MCF 10A (cell line): ENCODE data around the gene EFCAB12. TPM values are rescaled to one million over a fixed set of nuclear protein-coding genes. Genes with fewer than 3 reads are reported as not detected.

Source experiments
- BruUV-seq: library from RNA; stranded (reverse); fragments of 400-500 nt; replicated peaks from 2 replicates; lab custom pipeline; 2021; lab: Mats Ljungman, UMichigan
- CTCF ChIA-PET: fragments of 300-600 bp; sonication (Branson Sonifier 250); formaldehyde crosslinking; extraction: SDS; loops from one replicate; lab custom pipeline; 2021; ENCODE audit warnings: antibody characterized with exemption, inconsistent platforms; lab: Yijun Ruan, JAX
- POLR2A ChIA-PET: fragments of 300-600, 350-650 bp; sonication (Branson Sonifier 250); formaldehyde crosslinking; extraction: SDS; loops from one replicate; lab custom pipeline; 2020; ENCODE audit warnings: antibody characterized with exemption, inconsistent platforms; lab: Yijun Ruan, JAX
- DNase-seq: peaks from one replicate; pipeline ENCODE4 v3.0.0-alpha.2; 2018; ENCODE audit not compliant: unreplicated experiment
- H3K27ac Mint-ChIP-seq: one replicate; pipeline ENCODE4 v1.8.0; 2022; ENCODE audit warnings: mild to moderate bottlenecking, low read depth, mixed read lengths; ENCODE audit not compliant: unreplicated experiment
- H3K27me3 Mint-ChIP-seq: one replicate; pipeline ENCODE4 v1.8.0; 2022; ENCODE audit warnings: mixed read lengths; ENCODE audit not compliant: insufficient read depth, unreplicated experiment
- H3K36me3 Mint-ChIP-seq: one replicate; pipeline ENCODE4 v1.8.0; 2022; ENCODE audit warnings: mild to moderate bottlenecking, moderate library complexity, mixed read lengths; ENCODE audit not compliant: insufficient read depth, unreplicated experiment
- H3K4me1 Mint-ChIP-seq: one replicate; pipeline ENCODE4 v1.8.0; 2022; ENCODE audit warnings: mixed read lengths; ENCODE audit not compliant: insufficient read depth, unreplicated experiment
- H3K4me3 Mint-ChIP-seq: one replicate; pipeline ENCODE4 v1.8.0; 2022; ENCODE audit warnings: mild to moderate bottlenecking, moderate library complexity, mixed read lengths; ENCODE audit not compliant: unreplicated experiment
- H3K9me3 Mint-ChIP-seq: one replicate; pipeline ENCODE4 v1.8.0; 2022; ENCODE audit warnings: mixed read lengths; ENCODE audit not compliant: unreplicated experiment
- CTCF ChIP-seq: fragments of 200-600 bp; IDR thresholded peaks from one replicate; pipeline ENCODE4 v1.8.0; 2022; ENCODE audit warnings: antibody characterized with exemption, mild to moderate bottlenecking; ENCODE audit not compliant: unreplicated experiment
- intact Hi-C: fragments of 100-400 bp; cut with micrococcal nuclease; formaldehyde crosslinking; loops from 2 replicates; pipeline ENCODE4 v1.14.1; 2022
- total RNA-seq: library from RNA; stranded (reverse); gene quantifications from 2 replicates; pipeline ENCODE4 v1.2.3, GENCODE V29; 2022

EFCAB12 gene
- total RNA-seq, 1 experiment from 2014 or later = not detected

GRCh38 chr3:129369711-129370110 is 58.7 kb downstream of the EFCAB12 start:
- CTCF ChIA-PET = no interaction called here

GRCh38 chr3:129367821-129368220 is 60.6 kb downstream of the EFCAB12 start:
- CTCF ChIA-PET = interaction anchor here (2.1 kb wide), 1 partner anchor 15 kb away, joined by 6 read pairs; no protein-coding TSS in a partner anchor
- TF ChIP-seq CTCF = no peak
- BruUV-seq = no TSS peak
- no peaks in the 10 kb centered on the region for H3K9me3 Mint-ChIP-seq
- peaks cover 23% of the 10 kb centered on the region for H3K27me3 Mint-ChIP-seq
- POLR2A ChIA-PET = interaction anchor here (0.7 kb wide), 1 partner anchor 8 kb away, joined by 3 read pairs; no protein-coding TSS in a partner anchor
- no peak overlapping the region for H3K27ac Mint-ChIP-seq
- no peaks in the 10 kb centered on the region for H3K36me3 Mint-ChIP-seq
- no peak for DNase-seq
- H3K4me3 Mint-ChIP-seq = no peak overlapping the region
- intact Hi-C loops = no loop called here
- H3K4me1 Mint-ChIP-seq = no peaks in the 10 kb centered on the region

More at GRCh38 chr3:129369711-129370110, 58.7 kb downstream of the EFCAB12 start:
- BruUV-seq = no TSS peak
- no peak for TF ChIP-seq CTCF
- POLR2A ChIA-PET = no interaction called here
- DNase-seq = no peak
- intact Hi-C loops = no loop called here
- no peaks in the 10 kb centered on the region for H3K9me3 Mint-ChIP-seq
- no peak overlapping the region for H3K4me3 Mint-ChIP-seq
- peaks cover 23% of the 10 kb centered on the region for H3K27me3 Mint-ChIP-seq
- H3K4me1 Mint-ChIP-seq = no peaks in the 10 kb centered on the region
- H3K36me3 Mint-ChIP-seq = no peaks in the 10 kb centered on the region
- H3K27ac Mint-ChIP-seq = no peak overlapping the region

GRCh38 chr3:129366312-129366831 is 62.1 kb downstream of the EFCAB12 start:
- BruUV-seq = no TSS peak
- POLR2A ChIA-PET = interaction anchor here (0.6 kb wide), 1 partner anchor 78 kb away, joined by 3 read pairs; no protein-coding TSS in a partner anchor

More at GRCh38 chr3:129366312-129366831, 62.1 kb downstream of the EFCAB12 start:
- H3K27ac Mint-ChIP-seq = no peak overlapping the region
- no peaks in the 10 kb centered on the region for H3K36me3 Mint-ChIP-seq
- H3K9me3 Mint-ChIP-seq = no peaks in the 10 kb centered on the region
- H3K4me1 Mint-ChIP-seq = no peaks in the 10 kb centered on the region
- intact Hi-C loops = no loop called here
- no peak for TF ChIP-seq CTCF
- DNase-seq = no peak
- CTCF ChIA-PET = interaction anchor here (0.7 to 2.1 kb wide), 2 partner anchors 17 to 398 kb away, joined by 3 to 6 read pairs; no protein-coding TSS in a partner anchor
- no peak overlapping the region for H3K4me3 Mint-ChIP-seq
- H3K27me3 Mint-ChIP-seq = peaks cover 16% of the 10 kb centered on the region
